Fibroblast of skin of left quadriceps (primary cell): ENCODE data around the gene UTP15.

Experiments
- DNase-seq, 2 experiments: peaks; one replicate each; pipeline ENCODE4 v3.0.0-alpha.2; 2013; ENCODE audit warnings: low read depth in 2 of 2

The UTP15 gene

GRCh38 chr5:73623901-73624404, 58.4 kb downstream of the UTP15 start:
- DNase-seq, result no peak

- DNase-seq, result no peak
Observed at GRCh38 chr5:73624888-73625287, 59.3 kb downstream of the UTP15 start.

- no peak for DNase-seq
Observed at GRCh38 chr5:73625372-73625943, 59.9 kb downstream of the UTP15 start.

GRCh38 chr5:73625944-73626811, 60.6 kb downstream of the UTP15 start, which contains the start of gene ARHGEF28:
TSS of gene ARHGEF28 (plus strand) at chr5:73626196. CDS start at chr5:73684852, 58,656 bp downstream.
- DNase-seq, result no peak

- no peak for DNase-seq
Observed at GRCh38 chr5:73626814-73627313, 61.3 kb downstream of the UTP15 start.

- no peak for DNase-seq
Observed at GRCh38 chr5:73629456-73629855, 63.9 kb downstream of the UTP15 start.

GRCh38 chr5:73630765-73631164, 65.2 kb downstream of the UTP15 start:
- no peak for DNase-seq

- no peak for DNase-seq
Observed at GRCh38 chr5:73631500-73631899, 66.0 kb downstream of the UTP15 start.
